Fibroblast of the aortic adventitia (primary cell): ENCODE measurements around the gene ZNHIT3. TPM values are rescaled to one million over a fixed set of nuclear protein-coding genes. Genes with fewer than 3 reads are reported as not detected.

ENCODE experiments used
- DNase-seq: peaks from one replicate; pipeline ENCODE4 v3.0.0-alpha.2; 2010; ENCODE audit warnings: low read depth
- H3K4me3 ChIP-seq: 2 replicates; pipeline ENCODE4 v1.5.1; 2011; ENCODE audit warnings: low read depth, mild to moderate bottlenecking, control low read depth, low read length, moderate library complexity
- CTCF ChIP-seq: IDR thresholded peaks from 2 replicates; pipeline ENCODE4 v1.5.1; 2011; ENCODE audit warnings: mild to moderate bottlenecking, low read length, control low read depth, inconsistent platforms; ENCODE audit not compliant: insufficient read depth
- total RNA-seq: library from RNA; depleted of rRNA; stranded (reverse); fragments of >200 nt; gene quantifications from 2 replicates; pipeline ENCODE4 v1.2.3, GENCODE V29; 2012; ENCODE audit warnings: low replicate concordance

Gene ZNHIT3
- total RNA-seq, 1 donor: 26.9 TPM

GRCh38 chr17:36460265-36460937 lies 26.1 kb upstream of the ZNHIT3 start:
- TF ChIP-seq CTCF: no peak
- no peak for DNase-seq
- no peak overlapping the region for H3K4me3 ChIP-seq

- no peak for TF ChIP-seq CTCF
- no peak for DNase-seq
- H3K4me3 ChIP-seq: no peak overlapping the region
Measured at GRCh38 chr17:36461330-36462110, 25.0 kb upstream of the ZNHIT3 start.

- TF ChIP-seq CTCF: no peak
- no peak overlapping the region for H3K4me3 ChIP-seq
- DNase-seq: peak; percentile 59
Measured at GRCh38 chr17:36463916-36464764, 22.3 kb upstream of the ZNHIT3 start.

- H3K4me3 ChIP-seq: no peak overlapping the region
- TF ChIP-seq CTCF: no peak
- DNase-seq: no peak
Measured at GRCh38 chr17:36464765-36465088, 21.8 kb upstream of the ZNHIT3 start.

- no peak for DNase-seq
- no peak for TF ChIP-seq CTCF
- H3K4me3 ChIP-seq: no peak overlapping the region
Measured at GRCh38 chr17:36468903-36469635, 17.4 kb upstream of the ZNHIT3 start.

GRCh38 chr17:36469733-36470132 lies 16.7 kb upstream of the ZNHIT3 start:
- no peak overlapping the region for H3K4me3 ChIP-seq
- DNase-seq: no peak
- TF ChIP-seq CTCF: no peak
